Mucosa of descending colon (tissue), 3 donors: ENCODE results near the gene KDM4B. TPM values are rescaled to one million over a fixed set of nuclear protein-coding genes. Genes with fewer than 3 reads are reported as not detected.

Source experiments
- ATAC-seq: fragments of 200-7000 bp; cut with Tn5 transposase; one replicate; pipeline ENCODE4 v1.9.1; 2020; ENCODE audit warnings: mild to moderate bottlenecking, moderate library complexity
- DNase-seq, 3 donors: peaks; one replicate each; pipeline ENCODE4 v3.0.0-alpha.2; 2020
- H3K36me3 ChIP-seq: fragments of 200-600 bp; one replicate; pipeline ENCODE4 v1.8.0; 2021; ENCODE audit warnings: low read depth, mild to moderate bottlenecking
- H3K4me1 ChIP-seq: fragments of 200-600 bp; one replicate; pipeline ENCODE4 v1.8.0; 2021; ENCODE audit warnings: low read depth, mild to moderate bottlenecking
- H3K4me3 ChIP-seq: fragments of 200-600 bp; one replicate; pipeline ENCODE4 v1.8.0; 2021; ENCODE audit warnings: mild to moderate bottlenecking
- H3K9me3 ChIP-seq: fragments of 200-600 bp; one replicate; pipeline ENCODE4 v1.8.0; 2021; ENCODE audit warnings: mild to moderate bottlenecking
- intact Hi-C, 2 donors: fragments of 100-400 bp; cut with DNase I in 1 of 2; cut with micrococcal nuclease in 1 of 2; formaldehyde crosslinking; loops; one replicate each; pipeline versions ENCODE4 v1.11.0 to v1.11.1; 2022; cut with DNase I, micrococcal nuclease
- total RNA-seq, 3 donors: library from RNA; stranded (reverse); fragmentation: NEBNext Ultra II Directional in 2 of 3; extraction: Animal tissue kit (Norgen Biotek cat#: 25700) in 2 of 3; gene quantifications; one replicate each; pipeline versions ENCODE4 v1.2.1 to v1.2.4, GENCODE V29; 2021 to 2023
- TF ChIP-seq, protein P1 (sequence below): fragments of 200-600 bp; IDR thresholded peaks from one replicate; pipeline ENCODE4 v1.8.0; 2022; ENCODE audit warnings: antibody characterized with exemption, mild to moderate bottlenecking
- donor health status: DM: no; HTN: no; CAD: no; lungs with moderate emphysema.
- donor health status: DM: no; HTN: no; CAD: no.
- donor health status: DM: no; HTN: yes; CAD: no.

The KDM4B gene
- total RNA-seq, 3 donors from 2014 or later = 42.7 to 53.8 (median 50.0) TPM

DNA sequence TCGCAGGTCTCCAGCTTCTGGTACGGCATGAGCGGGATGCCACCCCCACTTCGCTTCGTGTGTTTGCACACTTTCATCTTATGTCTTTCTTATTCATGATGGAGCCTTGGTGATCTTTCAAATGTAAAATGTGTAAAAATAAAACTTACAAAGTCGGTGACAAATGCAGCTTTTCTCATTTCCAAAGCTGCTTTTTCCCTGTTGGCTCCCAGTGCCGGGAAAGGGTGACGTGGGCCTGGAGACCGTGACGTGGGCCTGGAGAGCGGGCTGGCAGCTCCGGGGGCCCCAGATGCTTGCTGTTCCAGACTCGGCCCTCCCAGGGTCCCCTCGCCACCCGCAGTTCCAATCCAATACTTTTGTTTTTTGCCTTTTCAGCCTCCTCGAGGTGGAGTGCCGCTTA is 101.4 kb downstream of the KDM4B start:
- DNase-seq = no peak
- H3K9me3 ChIP-seq = no peaks in the 10 kb centered on the region
- intact Hi-C loops = no loop called here
- TF ChIP-seq, protein P1, sequence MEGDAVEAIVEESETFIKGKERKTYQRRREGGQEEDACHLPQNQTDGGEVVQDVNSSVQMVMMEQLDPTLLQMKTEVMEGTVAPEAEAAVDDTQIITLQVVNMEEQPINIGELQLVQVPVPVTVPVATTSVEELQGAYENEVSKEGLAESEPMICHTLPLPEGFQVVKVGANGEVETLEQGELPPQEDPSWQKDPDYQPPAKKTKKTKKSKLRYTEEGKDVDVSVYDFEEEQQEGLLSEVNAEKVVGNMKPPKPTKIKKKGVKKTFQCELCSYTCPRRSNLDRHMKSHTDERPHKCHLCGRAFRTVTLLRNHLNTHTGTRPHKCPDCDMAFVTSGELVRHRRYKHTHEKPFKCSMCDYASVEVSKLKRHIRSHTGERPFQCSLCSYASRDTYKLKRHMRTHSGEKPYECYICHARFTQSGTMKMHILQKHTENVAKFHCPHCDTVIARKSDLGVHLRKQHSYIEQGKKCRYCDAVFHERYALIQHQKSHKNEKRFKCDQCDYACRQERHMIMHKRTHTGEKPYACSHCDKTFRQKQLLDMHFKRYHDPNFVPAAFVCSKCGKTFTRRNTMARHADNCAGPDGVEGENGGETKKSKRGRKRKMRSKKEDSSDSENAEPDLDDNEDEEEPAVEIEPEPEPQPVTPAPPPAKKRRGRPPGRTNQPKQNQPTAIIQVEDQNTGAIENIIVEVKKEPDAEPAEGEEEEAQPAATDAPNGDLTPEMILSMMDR = no peak
- H3K4me1 ChIP-seq = no peaks in the 10 kb centered on the region
- no peaks in the 10 kb centered on the region for H3K36me3 ChIP-seq
- no peak for ATAC-seq
- H3K4me3 ChIP-seq = no peak overlapping the region

DNA sequence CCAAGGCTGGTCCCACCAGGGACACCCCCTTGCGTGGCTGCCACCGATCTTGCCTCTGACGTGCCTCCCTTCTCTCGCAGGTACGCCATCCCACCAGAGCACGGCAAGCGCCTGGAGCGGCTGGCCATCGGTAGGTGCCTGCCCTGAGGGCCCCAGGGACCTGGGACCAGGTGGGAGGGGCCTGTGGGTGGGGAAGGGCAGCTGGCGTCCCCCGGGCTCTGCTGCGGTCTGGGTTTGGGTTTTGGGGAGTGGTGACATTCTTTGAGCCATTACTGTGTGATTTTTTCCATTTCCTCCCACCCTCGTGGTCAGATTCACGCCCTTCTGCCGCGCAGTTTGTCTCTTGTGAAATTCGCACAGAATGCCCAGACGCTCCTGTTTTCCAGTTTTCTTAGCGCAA is 102.0 kb downstream of the KDM4B start:
- H3K4me3 ChIP-seq = no peak overlapping the region
- intact Hi-C loops = no loop called here
- H3K4me1 ChIP-seq = no peaks in the 10 kb centered on the region
- TF ChIP-seq, protein P1 = no peak
- no peaks in the 10 kb centered on the region for H3K9me3 ChIP-seq
- no peaks in the 10 kb centered on the region for H3K36me3 ChIP-seq
- DNase-seq (no peak), ATAC-seq (no peak)

- Histone ChIP-seq H3K4me1 (no peaks in the 10 kb centered on the region), H3K9me3 (no peaks in the 10 kb centered on the region), H3K36me3 (no peaks in the 10 kb centered on the region), H3K4me3 (no peak overlapping the region)
- no peak for ATAC-seq
- no peak for DNase-seq
- intact Hi-C loops = no loop called here
- TF ChIP-seq, protein P1 = no peak
Measured at GRCh38 chr19:5071579-5071978, 102.7 kb downstream of the KDM4B start.

DNA sequence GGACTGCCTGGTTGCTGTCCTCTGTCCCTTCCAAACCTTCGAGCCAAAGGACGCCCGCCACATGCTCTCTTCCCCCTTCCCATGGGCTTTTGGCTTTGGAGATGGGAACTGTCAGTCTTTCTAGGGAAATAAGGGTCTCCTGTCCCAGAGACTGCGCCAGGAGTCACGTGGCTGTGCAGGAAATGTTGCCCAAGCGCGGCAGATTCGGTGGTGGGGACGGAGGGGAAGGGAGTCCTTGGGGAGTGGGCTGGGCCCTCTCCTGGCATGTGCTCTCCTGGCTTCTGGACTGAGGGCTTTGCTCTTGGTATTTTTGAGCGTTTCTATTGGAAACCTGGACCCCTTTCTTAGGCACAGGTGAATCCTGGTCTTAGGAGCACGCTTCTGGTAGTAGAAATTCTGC is 103.2 kb downstream of the KDM4B start:
- DNase-seq (no peak), ATAC-seq (no peak)
- Histone ChIP-seq H3K36me3 (no peaks in the 10 kb centered on the region), H3K9me3 (no peaks in the 10 kb centered on the region), H3K4me1 (no peaks in the 10 kb centered on the region), H3K4me3 (no peak overlapping the region)
- TF ChIP-seq, protein P1 = no peak
- intact Hi-C loops = no loop called here

DNA sequence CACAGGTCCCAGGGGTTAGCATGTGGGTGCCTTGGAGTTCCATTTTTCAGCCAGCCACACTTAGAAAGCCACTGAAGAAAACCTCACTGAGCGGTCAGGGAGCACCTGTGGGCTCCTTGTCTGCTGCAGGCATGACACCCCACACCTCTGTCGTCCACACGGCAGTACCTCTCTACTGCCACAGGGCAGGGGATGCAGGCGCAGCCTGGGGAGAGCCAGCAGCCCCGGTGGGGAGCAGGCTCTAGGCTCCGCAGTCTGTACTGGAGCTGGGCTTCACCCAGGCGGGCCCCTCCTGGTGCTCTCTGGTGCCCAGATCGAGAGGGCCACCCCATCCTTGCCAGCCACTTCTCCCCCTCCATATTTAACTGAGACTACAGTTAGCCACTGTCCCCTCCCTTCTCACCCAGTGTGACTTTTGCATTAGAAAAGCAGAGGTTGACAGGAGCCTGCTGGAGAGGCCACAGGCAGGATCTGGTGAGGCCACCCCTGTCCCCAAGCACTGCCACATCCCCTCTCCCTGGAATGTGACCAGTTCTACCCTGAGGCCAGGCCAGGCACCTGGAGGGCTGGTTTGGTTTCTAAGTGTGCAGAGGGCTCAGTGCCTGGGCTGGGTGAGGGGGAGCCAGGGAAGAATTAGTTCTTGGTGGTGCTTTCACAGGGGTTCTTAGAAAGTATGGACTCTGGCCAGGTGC is 104.4 kb downstream of the KDM4B start:
- DNase-seq = no peak
- Histone ChIP-seq H3K4me3 (no peak overlapping the region), H3K4me1 (no peaks in the 10 kb centered on the region), H3K9me3 (no peaks in the 10 kb centered on the region), H3K36me3 (no peaks in the 10 kb centered on the region)
- TF ChIP-seq, protein P1 = no peak
- intact Hi-C loops = no loop called here
- no peak for ATAC-seq

GRCh38 chr19:5074407-5074806 is 105.5 kb downstream of the KDM4B start:
- DNase-seq (no peak), ATAC-seq (no peak)
- intact Hi-C loops = no loop called here
- Histone ChIP-seq H3K4me1 (no peaks in the 10 kb centered on the region), H3K36me3 (no peaks in the 10 kb centered on the region), H3K4me3 (no peak overlapping the region), H3K9me3 (no peaks in the 10 kb centered on the region)
- TF ChIP-seq, protein P1 = no peak
